WTC11 (cell line): Measurements from ENCODE around the gene CHD9. TPM values are rescaled to one million over a fixed set of nuclear protein-coding genes. Genes with fewer than 3 reads are reported as not detected.

Experiments used
- ATAC-seq: fragments of 200-7000 bp; cut with Tn5 transposase; 2 replicates; pipeline ENCODE4 v1.10.0; 2021; ENCODE audit warnings: mild to moderate bottlenecking, moderate library complexity
- CTCF ChIA-PET: fragments of 300-600 bp; sonication (Branson Sonifier 250); formaldehyde crosslinking; loops from one replicate; lab custom pipeline; 2021; ENCODE audit warnings: antibody characterized with exemption; lab: Charles Lee
- POLR2A ChIA-PET: fragments of 350-600 bp; sonication (Branson Sonifier 250); formaldehyde crosslinking; loops from one replicate; lab custom pipeline; 2021; ENCODE audit warnings: antibody characterized with exemption; lab: Charles Lee
- DNase-seq: peaks from one replicate; pipeline ENCODE4 v3.0.0; 2021; ENCODE audit warnings: low spot score
- H3K27ac Mint-ChIP-seq: 2 replicates; pipeline ENCODE4 v1.8.0; 2021; ENCODE audit warnings: mixed read lengths
- H3K27me3 Mint-ChIP-seq: 2 replicates; pipeline ENCODE4 v1.8.0; 2021; ENCODE audit warnings: low read depth, mild to moderate bottlenecking, moderate library complexity, mixed read lengths
- H3K36me3 Mint-ChIP-seq: 2 replicates; pipeline ENCODE4 v1.8.0; 2021; ENCODE audit warnings: mixed read lengths
- H3K4me1 Mint-ChIP-seq: 2 replicates; pipeline ENCODE4 v1.8.0; 2022; ENCODE audit warnings: mixed read lengths
- H3K4me3 Mint-ChIP-seq: 2 replicates; pipeline ENCODE4 v1.8.0; 2021; ENCODE audit warnings: mild to moderate bottlenecking, moderate library complexity, mixed read lengths
- H3K9me3 Mint-ChIP-seq: 2 replicates; pipeline ENCODE4 v1.8.0; 2021; ENCODE audit warnings: mixed read lengths
- AR ChIP-seq: fragments of 250-450 bp; sonication (Bioruptor Pico); IDR thresholded peaks from 2 replicates; pipeline ENCODE4 v1.9.0; 2021; ENCODE audit warnings: mild to moderate bottlenecking
- CREB1 ChIP-seq: sonication (generic); formaldehyde crosslinking; IDR thresholded peaks from 2 replicates; pipeline ENCODE4 v1.8.0; 2023; ENCODE audit warnings: mild to moderate bottlenecking, missing genetic modification reagents
- CREM ChIP-seq: sonication (generic); formaldehyde crosslinking; IDR thresholded peaks from 2 replicates; pipeline ENCODE4 v1.8.1; 2022; ENCODE audit warnings: mild to moderate bottlenecking, missing genetic modification reagents, moderate library complexity
- E2F5 ChIP-seq: sonication (generic); formaldehyde crosslinking; IDR thresholded peaks from 2 replicates; pipeline ENCODE4 v1.8.1; 2022; ENCODE audit warnings: mild to moderate bottlenecking, moderate library complexity, missing genetic modification reagents
- GABPB1 ChIP-seq: sonication (generic); formaldehyde crosslinking; IDR thresholded peaks from 2 replicates; pipeline ENCODE4 v1.8.1; 2023; ENCODE audit warnings: mild to moderate bottlenecking, missing genetic modification reagents
- HMGA2 ChIP-seq: fragments of 250-450 bp; sonication (Bioruptor Pico); IDR thresholded peaks from 2 replicates; pipeline ENCODE4 v1.4.0; 2021; ENCODE audit warnings: mild to moderate bottlenecking, moderate library complexity
- JAZF1 ChIP-seq: fragments of 250-450 bp; sonication (Bioruptor Pico); IDR thresholded peaks from 2 replicates; pipeline ENCODE4 v1.9.0; 2021; ENCODE audit warnings: moderate library complexity, mild to moderate bottlenecking, inconsistent platforms
- SMAD3 ChIP-seq: sonication (generic); formaldehyde crosslinking; IDR thresholded peaks from 2 replicates; pipeline ENCODE4 v1.8.0; 2022; ENCODE audit warnings: missing genetic modification reagents, mild to moderate bottlenecking, borderline replicate concordance
- SMAD4 ChIP-seq: sonication (generic); formaldehyde crosslinking; IDR thresholded peaks from 2 replicates; pipeline ENCODE4 v1.8.0; 2022; ENCODE audit warnings: mild to moderate bottlenecking, missing genetic modification reagents
- TP53 ChIP-seq: sonication (generic); formaldehyde crosslinking; IDR thresholded peaks from 2 replicates; pipeline ENCODE4 v1.8.1; 2023; ENCODE audit warnings: mild to moderate bottlenecking, missing genetic modification reagents
- USF1 ChIP-seq: sonication (generic); formaldehyde crosslinking; IDR thresholded peaks from 2 replicates; pipeline ENCODE4 v1.8.0; 2022; ENCODE audit warnings: mild to moderate bottlenecking, missing genetic modification reagents
- ZNF138 ChIP-seq: sonication (generic); formaldehyde crosslinking; conservative IDR thresholded peaks from 2 replicates; pipeline ENCODE4 v1.8.1; 2022; ENCODE audit warnings: mild to moderate bottlenecking, moderate library complexity, missing genetic modification reagents
- ZNF232 ChIP-seq: sonication (generic); formaldehyde crosslinking; IDR thresholded peaks from 2 replicates; pipeline ENCODE4 v1.8.0; 2022; ENCODE audit warnings: mild to moderate bottlenecking, missing genetic modification reagents
- ZNF281 ChIP-seq: sonication (generic); formaldehyde crosslinking; IDR thresholded peaks from 2 replicates; pipeline ENCODE4 v1.8.0; 2023; ENCODE audit warnings: mild to moderate bottlenecking, missing genetic modification reagents
- ZNF423 ChIP-seq: fragments of 250-450 bp; sonication (Bioruptor Pico); IDR thresholded peaks from 2 replicates; pipeline ENCODE4 v2.1.2; 2022; ENCODE audit warnings: mild to moderate bottlenecking, moderate library complexity
- ZNF425 ChIP-seq: fragments of 250-450 bp; sonication (Bioruptor Pico); conservative IDR thresholded peaks from 2 replicates; pipeline ENCODE4 v1.9.0; 2021; ENCODE audit warnings: mild to moderate bottlenecking
- total RNA-seq: library from RNA; stranded (reverse); gene quantifications from 3 replicates; pipeline ENCODE4 v1.2.3, GENCODE V29; 2021

Gene CHD9
- total RNA-seq, 1 experiment from 2014 or later, result 31.3 TPM

- TF ChIP-seq ZNF423 (CRISPR knock-in tag) (no peak), ZNF232 (no peak), CREB1 (CRISPR knock-in tag) (no peak), GABPB1 (CRISPR knock-in tag) (0 out of 2 replicates have a peak, but pooled peaks have one; percentile 12), CREM (CRISPR knock-in tag) (no peak)
Measured at GRCh38 chr16:53131363-53132071, 76.7 kb downstream of the CHD9 start (continued).

GRCh38 chr16:53132406-53132805 lies 77.6 kb downstream of the CHD9 start:
- ATAC-seq (no peak), DNase-seq (no peak)
- Mint-ChIP-seq H3K27me3 (peaks cover 2% of the 10 kb centered on the region; the same call in 1 of the 2 replicates), H3K4me1 (peaks cover 25% of the 10 kb centered on the region), H3K36me3 (no peaks in the 10 kb centered on the region), H3K9me3 (no peaks in the 10 kb centered on the region), H3K4me3 (peak overlapping the region; percentile 76), H3K27ac (no peak overlapping the region)
- ChIA-PET CTCF (interaction anchor here (0.7 to 1.2 kb wide), 2 partner anchors 21 to 77 kb away, joined by 5 read pairs; partner anchors contain the start of gene CHD9), POLR2A (no interaction called here)
- no peak for TF ChIP-seq SMAD4 (CRISPR knock-in tag)
- no peak for TF ChIP-seq USF1
- no peak for TF ChIP-seq CREB1 (CRISPR knock-in tag)
- no peak for TF ChIP-seq ZNF281 (CRISPR knock-in tag)
- no peak for TF ChIP-seq AR (CRISPR knock-in tag)
- TF ChIP-seq CREM (CRISPR knock-in tag), result no peak
- TF ChIP-seq JAZF1 (CRISPR knock-in tag), result no peak
- no peak for TF ChIP-seq TP53

- H3K9me3 Mint-ChIP-seq, result no peaks in the 10 kb centered on the region
- POLR2A ChIA-PET, result interaction anchor here (0.6 kb wide), 1 partner anchor 10 kb away, joined by 4 read pairs; no protein-coding TSS in a partner anchor
- no peak for TF ChIP-seq ZNF138 (CRISPR knock-in tag)
- no peak for TF ChIP-seq ZNF423 (CRISPR knock-in tag)
- no peak for TF ChIP-seq HMGA2 (CRISPR knock-in tag)
- no peak for TF ChIP-seq SMAD3 (CRISPR knock-in tag)
- no peak for TF ChIP-seq E2F5
- TF ChIP-seq ZNF425 (CRISPR knock-in tag), result no peak
- no peak for TF ChIP-seq AR (CRISPR knock-in tag)
- TF ChIP-seq, all 79 proteins: peak for 0
- CTCF ChIA-PET, result no interaction called here
- H3K4me1 Mint-ChIP-seq, result peaks cover 20% of the 10 kb centered on the region
- H3K36me3 Mint-ChIP-seq, result no peaks in the 10 kb centered on the region
- DNase-seq (no peak), ATAC-seq (no peak)
- H3K27ac Mint-ChIP-seq, result no peak overlapping the region
- H3K27me3 Mint-ChIP-seq, result peaks cover 2% of the 10 kb centered on the region; the same call in 1 of the 2 replicates
- no peak overlapping the region for H3K4me3 Mint-ChIP-seq
Measured at GRCh38 chr16:53135329-53135728, 80.5 kb downstream of the CHD9 start.
